Neuronal stem cell (in vitro differentiated cells): ENCODE measurements around the gene FMN1.

ENCODE experiments used
- DNase-seq: peaks from one replicate; pipeline ENCODE4 v3.0.0-alpha.2; 2013; ENCODE audit warnings: low spot score
- H2AFZ ChIP-seq: one replicate; pipeline ENCODE4 v1.6.1; 2013; ENCODE audit warnings: mild to moderate bottlenecking, low read length, inconsistent platforms
- H2AK5ac ChIP-seq: 2 replicates; pipeline ENCODE4 v1.6.1; 2013; ENCODE audit warnings: low read depth, mild to moderate bottlenecking, inconsistent platforms, low read length, moderate library complexity, mixed read lengths
- H2BK120ac ChIP-seq: 2 replicates; pipeline ENCODE4 v1.6.1; 2013; ENCODE audit warnings: low read depth, mild to moderate bottlenecking, inconsistent platforms, low read length, moderate library complexity, mixed read lengths
- H2BK12ac ChIP-seq: one replicate; pipeline ENCODE4 v1.6.1; 2013; ENCODE audit warnings: low read length, inconsistent platforms
- H2BK15ac ChIP-seq: 2 replicates; pipeline ENCODE4 v1.6.1; 2013; ENCODE audit warnings: mild to moderate bottlenecking, low read length, inconsistent platforms, mixed read lengths
- H2BK5ac ChIP-seq: one replicate; pipeline ENCODE4 v1.6.1; 2013; ENCODE audit warnings: inconsistent platforms, mild to moderate bottlenecking, low read length, moderate library complexity
- H3K14ac ChIP-seq: one replicate; pipeline ENCODE4 v1.6.1; 2013; ENCODE audit warnings: low read length, inconsistent platforms
- H3K18ac ChIP-seq: 2 replicates; pipeline ENCODE4 v1.6.1; 2013; ENCODE audit warnings: low read length, inconsistent platforms
- H3K23ac ChIP-seq: 2 replicates; pipeline ENCODE4 v1.6.1; 2013; ENCODE audit warnings: low read depth, mild to moderate bottlenecking, mixed read lengths, low read length, inconsistent platforms; ENCODE audit not compliant: poor library complexity
- H3K27ac ChIP-seq: replicated peaks from 3 replicates; pipeline ENCODE4 v1.5.1; 2013; ENCODE audit warnings: low read length, inconsistent platforms
- H3K27me3 ChIP-seq, 3 experiments: 2 replicates each; pipeline ENCODE4 v1.6.1; 2013; ENCODE audit warnings: low read length in 3 of 3, mild to moderate bottlenecking in 2 of 3, inconsistent platforms in 1 of 3, low read depth in 1 of 3, mixed read lengths in 1 of 3, moderate library complexity in 1 of 3; ENCODE audit not compliant: control insufficient read depth in 3 of 3, insufficient read depth in 3 of 3
- H3K36me3 ChIP-seq, 2 donors: replicated peaks in 1 of 2; 2 replicates each; pipeline ENCODE4 v1.6.1; 2013; ENCODE audit warnings: low read length in 2 of 2; ENCODE audit not compliant: control insufficient read depth in 2 of 2, insufficient read depth in 2 of 2
- H3K4ac ChIP-seq: 2 replicates; pipeline ENCODE4 v1.6.1; 2013; ENCODE audit warnings: inconsistent platforms, mild to moderate bottlenecking, low read length, moderate library complexity
- H3K4me1 ChIP-seq, 2 donors: 1 replicate in 1 of 2; 2 replicates in 1 of 2; pipeline ENCODE4 v1.6.1; 2013; ENCODE audit warnings: low read length in 2 of 2, low read depth in 1 of 2; ENCODE audit not compliant: control insufficient read depth in 2 of 2, insufficient read depth in 1 of 2
- H3K4me2 ChIP-seq: one replicate; pipeline ENCODE4 v1.6.1; 2013; ENCODE audit warnings: mild to moderate bottlenecking, low read length, inconsistent platforms; ENCODE audit not compliant: insufficient read depth, poor library complexity, severe bottlenecking
- H3K4me3 ChIP-seq, 2 donors: 2 replicates each; pipeline ENCODE4 v1.5.1; 2013; ENCODE audit warnings: low read length in 2 of 2, mild to moderate bottlenecking in 2 of 2, inconsistent platforms in 1 of 2, moderate library complexity in 1 of 2
- H3K79me1 ChIP-seq: one replicate; pipeline ENCODE4 v1.6.1; 2013; ENCODE audit warnings: low read depth, mild to moderate bottlenecking, inconsistent platforms, low read length, moderate library complexity
- H3K9ac ChIP-seq: one replicate; pipeline ENCODE4 v1.6.1; 2013; ENCODE audit warnings: mild to moderate bottlenecking, low read depth, low read length, inconsistent platforms; ENCODE audit not compliant: poor library complexity
- H3K9me3 ChIP-seq, 2 donors: replicated peaks in 1 of 2; 2 replicates each; pipeline versions ENCODE3 to v1.6.1; 2013; ENCODE audit warnings: low read length in 2 of 2, mild to moderate bottlenecking in 2 of 2, inconsistent platforms in 1 of 2, low read depth in 1 of 2, mixed read lengths in 1 of 2, moderate library complexity in 1 of 2; ENCODE audit not compliant: control insufficient read depth in 2 of 2, insufficient read depth in 1 of 2
- H4K8ac ChIP-seq: one replicate; pipeline ENCODE4 v1.6.1; 2013; ENCODE audit warnings: low read depth, mild to moderate bottlenecking, inconsistent platforms, low read length, moderate library complexity
- H4K91ac ChIP-seq: one replicate; pipeline ENCODE4 v1.6.1; 2013; ENCODE audit warnings: low read length, low read depth, mild to moderate bottlenecking, inconsistent platforms; ENCODE audit not compliant: poor library complexity
- WGBS, 2 donors: extraction: QIAGEN DNeasy Blood & Tissue Kit; methylation state at CpG; one replicate each; pipeline ENCODE4 v1.1.7; 2013; ENCODE audit warnings: missing lambda C conversion rate in 2 of 2, mixed read lengths in 1 of 2; ENCODE audit not compliant: insufficient read length in 2 of 2, insufficient replicate concordance in 1 of 2; ENCODE audit errors: extremely low coverage in 2 of 2; 5-methylcytosine and 5-hydroxymethylcytosine counted together

The FMN1 gene

DNA sequence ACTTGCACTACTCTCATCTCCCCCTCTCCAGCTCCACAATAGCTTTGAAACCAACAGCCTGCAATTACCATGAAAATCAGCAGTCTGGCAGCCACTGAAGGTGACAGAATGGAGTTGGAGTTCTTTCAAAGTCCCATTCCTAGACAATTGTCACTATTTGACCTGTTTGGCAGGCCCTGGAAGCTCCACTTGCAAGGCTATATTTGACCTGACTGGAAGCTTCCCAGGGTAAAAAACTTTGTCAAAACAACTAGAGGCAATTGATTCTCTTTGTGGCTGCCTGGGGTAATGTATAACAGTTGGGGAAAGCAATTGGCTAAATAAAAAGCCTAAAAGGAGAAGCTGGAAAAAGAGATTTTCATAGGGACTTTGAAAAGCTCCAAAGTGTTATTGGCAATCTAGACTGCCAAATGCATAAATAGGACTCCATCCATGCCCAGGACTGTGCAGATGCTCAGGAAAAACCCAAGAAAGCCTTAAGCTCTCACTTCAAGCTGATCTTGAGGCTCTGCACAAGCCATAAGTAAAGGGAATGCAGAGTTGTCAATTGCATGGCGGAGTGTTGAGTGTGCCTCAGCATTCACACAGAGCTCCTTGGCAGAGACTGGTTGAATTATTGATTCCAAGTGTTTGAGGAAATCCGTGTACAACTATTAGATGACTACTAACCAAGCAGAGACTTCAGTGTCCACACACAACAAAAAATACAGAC is 458.4 kb downstream of the FMN1 start:
- peaks cover 0 to under 1% of the 10 kb centered on the region in 2 donors for H3K4me1 ChIP-seq
- H3K79me1 ChIP-seq, result no peaks in the 10 kb centered on the region
- H3K9ac ChIP-seq, result no peak overlapping the region
- no peak overlapping the region for H2AK5ac ChIP-seq
- WGBS, 2 donors, result no CpG with 5 or more reads among the region's 2 CpGs
- peaks cover 0 to 13% (median 0%) of the 10 kb centered on the region in 3 experiments for H3K27me3 ChIP-seq
- no peak overlapping the region for H2BK12ac ChIP-seq
- no peak overlapping the region for H3K4me2 ChIP-seq
- DNase-seq, result no peak
- H4K8ac ChIP-seq, result no peak overlapping the region
- no peak overlapping the region for H2BK15ac ChIP-seq
- H2BK120ac ChIP-seq, result no peak overlapping the region
- H3K9me3 ChIP-seq, result peaks cover 0 to 2% of the 10 kb centered on the region in 2 donors
- H3K4me3 ChIP-seq, result no peak overlapping the region
- no peak overlapping the region for H4K91ac ChIP-seq
- H3K27ac ChIP-seq, result no peak overlapping the region
- no peaks in the 10 kb centered on the region for H3K36me3 ChIP-seq
- H2BK5ac ChIP-seq, result no peak overlapping the region
- no peak overlapping the region for H3K18ac ChIP-seq
- H2AFZ ChIP-seq, result no peak overlapping the region
- no peak overlapping the region for H3K23ac ChIP-seq
- no peak overlapping the region for H3K4ac ChIP-seq
- no peak overlapping the region for H3K14ac ChIP-seq

DNA sequence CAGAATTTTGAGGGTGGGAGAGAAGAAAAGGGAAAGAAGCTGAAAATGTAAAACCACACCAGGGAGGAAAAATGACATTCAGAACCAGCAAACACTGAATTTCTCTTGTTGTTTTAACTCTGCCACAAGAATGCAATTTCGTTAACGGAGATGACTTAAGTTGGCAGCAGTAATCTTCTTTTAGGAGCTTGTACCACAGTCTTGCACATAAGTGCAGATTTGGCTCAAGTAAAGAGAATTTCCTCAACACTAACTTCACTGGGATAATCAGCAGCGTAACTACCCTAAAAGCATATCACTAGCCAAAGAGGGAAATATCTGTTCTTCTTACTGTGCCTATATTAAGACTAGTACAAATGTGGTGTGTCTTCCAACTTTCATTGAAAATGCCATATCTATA is 461.2 kb downstream of the FMN1 start:
- Histone ChIP-seq H3K79me1 (no peaks in the 10 kb centered on the region), H3K4ac (no peak overlapping the region), H2BK5ac (no peak overlapping the region), H3K36me3 (no peaks in the 10 kb centered on the region), H2BK12ac (no peak overlapping the region), H3K4me2 (no peak overlapping the region), H3K27me3 (peaks cover 0 to 17% (median 0%) of the 10 kb centered on the region in 3 experiments), H2AK5ac (no peak overlapping the region), H3K9ac (no peak overlapping the region), H3K4me1 (peaks cover 0 to 5% of the 10 kb centered on the region in 2 donors), H4K8ac (no peak overlapping the region), H3K27ac (no peak overlapping the region), H3K23ac (no peak overlapping the region), H3K4me3 (no peak overlapping the region), H3K18ac (no peak overlapping the region), H4K91ac (no peak overlapping the region), H2BK15ac (no peak overlapping the region), H2AFZ (no peak overlapping the region), H2BK120ac (no peak overlapping the region), H3K14ac (no peak overlapping the region), H3K9me3 (no peaks in the 10 kb centered on the region)
- WGBS, 2 donors, result no CpG with 5 or more reads among the region's 3 CpGs
- DNase-seq, result no peak

DNA sequence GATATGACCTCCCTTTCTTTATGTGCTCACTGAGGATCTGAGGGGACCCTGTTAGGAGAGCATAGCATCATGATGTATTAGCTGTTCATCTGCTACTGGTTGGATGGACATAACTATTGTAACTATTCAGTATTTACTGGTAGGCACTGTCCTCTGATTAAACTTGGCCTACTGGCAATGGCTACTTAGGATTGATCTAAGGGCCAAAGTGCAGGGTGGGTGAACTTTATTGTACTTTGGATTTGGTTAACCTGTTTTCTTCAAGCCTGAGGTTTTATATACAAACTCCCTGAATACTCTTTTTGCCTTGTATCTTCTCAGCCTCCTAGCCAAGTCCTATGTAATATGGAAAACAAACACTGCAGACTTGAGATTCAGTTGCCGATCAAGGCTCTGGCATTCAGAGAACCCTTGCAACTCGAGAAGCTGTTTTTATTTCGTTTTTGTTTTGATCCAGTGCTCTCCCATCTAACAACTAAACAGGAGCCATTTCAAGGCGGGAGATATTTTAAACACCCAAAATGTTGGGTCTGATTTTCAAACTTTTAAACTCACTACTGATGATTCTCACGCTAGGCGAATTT is 461.8 kb downstream of the FMN1 start:
- Histone ChIP-seq H3K4me2 (no peak overlapping the region), H2AFZ (no peak overlapping the region), H3K9ac (no peak overlapping the region), H3K27ac (no peak overlapping the region), H2BK12ac (no peak overlapping the region), H3K4ac (no peak overlapping the region), H2BK5ac (no peak overlapping the region), H3K36me3 (no peaks in the 10 kb centered on the region), H3K9me3 (no peaks in the 10 kb centered on the region), H3K4me1 (peaks cover 0 to 5% of the 10 kb centered on the region in 2 donors), H2BK120ac (no peak overlapping the region), H2AK5ac (no peak overlapping the region), H3K27me3 (peaks cover 0 to 17% (median 0%) of the 10 kb centered on the region in 3 experiments), H3K18ac (no peak overlapping the region), H2BK15ac (no peak overlapping the region), H3K14ac (no peak overlapping the region), H3K4me3 (no peak overlapping the region), H4K8ac (no peak overlapping the region), H3K23ac (no peak overlapping the region), H3K79me1 (no peaks in the 10 kb centered on the region), H4K91ac (no peak overlapping the region)
- DNase-seq, result no peak
- no CpG with 5 or more reads among the region's 6 CpGs for WGBS, 2 donors
